ENCODE measurements around the gene RALA.
"Not testable (repeated sequence)": the region's sequence is repeated elsewhere in the genome, so short reads cannot be mapped to it uniquely, and the experiment has no call there.

The RALA gene

DNA sequence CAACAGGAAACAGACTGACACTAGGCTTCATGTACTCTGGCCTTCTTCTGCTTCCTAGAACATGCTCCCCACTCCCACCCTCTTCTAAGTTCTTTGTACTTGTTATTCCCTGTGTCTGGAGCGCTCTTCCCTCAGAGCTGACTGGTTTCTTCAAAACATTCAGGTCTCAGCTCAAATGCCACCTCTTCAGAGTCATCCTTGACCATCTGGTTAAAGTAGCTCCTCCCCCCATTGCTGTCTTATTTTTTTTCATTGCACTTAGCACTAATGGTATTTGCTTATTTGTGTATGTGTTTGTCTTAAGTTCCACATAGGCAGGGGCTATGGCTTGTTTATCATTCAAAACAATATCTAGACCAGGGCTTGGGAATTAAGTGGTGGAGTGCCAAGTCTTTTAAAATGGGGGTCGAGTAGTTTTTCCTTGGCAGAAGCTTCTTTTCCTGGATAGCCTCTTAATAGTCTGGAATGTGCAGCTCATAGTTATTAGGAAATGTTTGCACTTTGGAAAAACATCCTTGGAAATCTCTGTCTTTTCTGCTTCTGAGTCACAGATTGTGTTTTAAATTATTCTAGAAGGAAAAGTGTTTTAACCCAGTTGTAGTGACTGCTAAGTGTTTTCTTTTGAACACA, 60.0 kb downstream of the RALA start:
- DNase-seq (ENCODE audit: low read depth in 2 of 2) = no peak

DNA sequence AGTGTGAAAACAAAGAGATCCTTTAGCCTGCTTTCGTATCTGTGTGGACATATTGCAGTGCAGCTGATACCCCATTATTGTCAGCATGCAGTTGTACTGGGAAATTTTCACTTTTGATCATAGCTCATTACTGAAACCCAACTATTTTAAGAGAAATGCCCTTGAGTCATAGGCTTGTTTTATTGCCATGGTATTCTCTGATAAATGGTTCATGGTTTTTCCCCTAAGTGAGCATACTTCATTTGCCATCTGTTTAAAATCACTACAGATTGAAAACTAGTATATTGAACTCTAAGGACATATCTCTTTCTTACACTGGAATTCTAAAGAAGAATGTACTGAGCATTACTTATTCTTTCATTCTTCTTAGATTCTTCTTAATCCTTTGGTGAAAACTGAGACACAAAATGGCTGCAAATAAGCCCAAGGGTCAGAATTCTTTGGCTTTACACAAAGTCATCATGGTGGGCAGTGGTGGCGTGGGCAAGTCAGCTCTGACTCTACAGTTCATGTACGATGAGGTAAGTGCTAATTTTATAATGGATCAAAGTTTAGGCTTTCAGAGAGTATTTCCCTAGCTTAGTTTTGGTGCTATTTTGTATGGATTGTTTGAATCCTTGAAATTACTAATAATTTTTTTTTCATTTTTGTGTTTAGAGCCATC, 63.0 kb downstream of the RALA start:
- no peak for DNase-seq (ENCODE audit: low read depth in 2 of 2)

DNA sequence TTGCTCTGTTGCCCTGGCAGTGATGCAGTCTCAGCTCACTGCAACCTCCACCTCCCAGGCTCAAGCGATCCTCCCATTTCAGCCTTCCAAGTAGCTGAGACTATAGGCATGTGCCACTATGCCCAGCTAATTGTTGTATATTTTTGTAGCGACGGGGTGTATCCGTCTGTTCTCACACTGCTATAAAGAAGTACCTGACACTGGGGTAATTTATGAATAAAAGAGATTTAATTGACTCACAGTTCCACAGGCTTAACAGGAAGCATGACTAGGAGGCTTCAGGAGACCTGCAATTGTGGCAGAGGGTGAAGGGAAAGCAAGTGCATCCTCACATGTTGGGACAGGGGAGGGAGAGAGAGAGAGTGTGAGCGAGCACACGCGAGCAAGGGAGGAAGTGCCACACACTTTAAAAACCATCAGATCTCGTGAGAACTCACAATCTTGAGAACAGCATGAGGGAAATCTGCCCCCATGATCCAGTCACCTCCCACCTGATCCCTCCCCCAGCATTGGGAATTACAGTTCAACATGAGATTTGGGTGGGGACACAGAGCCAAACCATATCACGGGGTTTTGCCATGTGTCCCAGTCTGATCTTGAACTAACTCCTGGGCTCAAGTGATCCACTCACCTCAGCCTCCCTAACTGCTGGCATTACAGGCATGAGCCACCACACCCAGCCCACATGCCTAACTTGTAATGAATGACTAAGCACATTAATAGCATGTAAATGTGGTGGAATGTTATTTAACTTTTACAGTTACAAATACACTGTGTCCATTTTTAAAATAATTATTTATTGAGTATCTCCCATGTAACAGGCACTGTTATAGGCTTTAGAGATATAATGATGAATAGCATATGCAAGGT, 65.5 kb downstream of the RALA start:
- DNase-seq (ENCODE audit: low read depth in 2 of 2) = no peak

DNA sequence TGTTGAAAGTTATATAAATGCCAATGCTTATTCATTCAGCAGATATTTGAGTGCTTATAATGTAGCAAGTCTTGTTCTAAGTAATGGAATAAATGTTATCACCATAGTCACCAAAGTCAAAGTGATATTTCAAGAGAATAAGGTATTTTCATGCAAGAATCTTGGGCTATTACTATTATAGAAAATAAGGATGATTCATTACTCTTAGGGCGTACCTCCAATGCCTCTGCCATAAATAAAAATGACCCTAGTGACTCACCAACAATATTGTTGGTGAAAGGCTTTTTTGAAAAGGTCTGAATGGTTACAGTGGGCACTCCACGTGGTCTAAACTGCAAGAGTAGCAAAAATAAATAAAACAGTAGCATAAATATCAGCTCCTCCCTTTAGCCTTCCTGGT, 68.4 kb downstream of the RALA start:
- no peak for DNase-seq (ENCODE audit: low read depth in 2 of 2)

DNA sequence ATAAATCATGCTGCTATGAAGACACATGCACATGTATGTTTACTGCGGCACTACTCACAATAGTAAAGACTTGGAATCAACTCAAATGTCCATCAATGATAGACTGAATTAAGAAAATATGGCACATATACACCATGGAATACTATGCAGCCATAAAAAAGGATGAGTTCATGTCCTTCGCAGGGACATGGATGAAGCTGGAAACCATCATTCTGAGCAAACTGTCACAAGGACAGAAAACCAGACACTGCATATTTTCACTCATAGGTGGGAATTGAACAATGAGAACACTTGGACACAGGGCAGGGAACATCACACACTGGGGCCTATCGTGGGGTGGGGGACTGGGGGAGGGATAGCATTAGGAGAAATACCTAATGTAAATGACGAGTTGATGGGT, 69.7 kb downstream of the RALA start:
- DNase-seq (ENCODE audit: low read depth in 2 of 2) = not testable (repeated sequence)

DNA sequence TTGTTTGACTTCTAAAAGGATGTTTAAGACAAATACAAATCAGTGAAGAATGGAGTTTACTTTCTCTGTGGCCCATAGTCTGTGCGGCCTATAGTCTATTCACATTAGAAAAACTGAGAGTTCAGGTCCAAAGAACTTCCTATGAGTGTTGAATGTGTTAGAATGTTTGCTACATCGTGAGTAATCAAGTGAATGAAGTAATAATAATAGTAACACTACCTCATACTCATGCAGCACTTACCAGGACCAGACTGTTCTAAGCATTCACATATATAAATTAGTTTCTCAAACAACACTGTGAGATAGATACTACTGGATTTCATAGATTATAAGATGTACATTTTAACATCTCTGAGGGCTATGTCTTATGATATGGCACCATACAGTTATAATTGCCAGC, 70.4 kb downstream of the RALA start:
- DNase-seq (ENCODE audit: low read depth in 2 of 2) = no peak

DNA sequence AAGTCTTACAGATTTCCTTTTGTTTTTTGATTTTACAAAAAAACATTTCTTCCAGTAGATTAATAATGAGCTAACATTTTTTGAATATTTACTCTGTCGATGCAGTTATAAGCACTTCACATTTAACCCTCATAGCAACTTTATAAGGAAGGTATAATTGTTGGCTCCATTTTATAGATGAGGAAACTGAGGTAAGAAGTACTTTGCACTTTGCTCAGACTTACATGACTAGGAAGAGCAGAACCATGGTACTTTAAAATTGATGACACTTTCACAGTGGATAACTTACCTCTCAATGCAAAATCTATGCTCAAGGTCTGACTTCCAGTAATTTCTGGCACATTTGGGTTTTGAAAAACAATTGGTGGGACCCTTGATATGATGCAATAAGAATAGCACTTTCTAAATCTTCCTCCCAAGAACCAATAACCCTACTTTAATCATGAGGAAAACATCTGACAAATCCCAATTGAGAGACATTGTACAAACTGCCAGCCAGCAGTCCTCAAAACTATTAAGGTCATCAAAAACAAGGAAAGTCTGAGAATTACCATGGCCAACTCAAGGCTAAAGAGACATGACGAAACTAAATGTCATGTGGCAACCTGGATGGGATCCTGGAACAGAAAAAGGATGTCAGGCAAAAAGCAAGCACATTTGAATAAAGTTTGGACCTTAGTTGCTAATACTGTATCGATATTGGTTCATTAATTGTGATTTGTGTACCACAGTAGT, 72.6 kb downstream of the RALA start:
- no peak for DNase-seq (ENCODE audit: low read depth in 2 of 2)

DNA sequence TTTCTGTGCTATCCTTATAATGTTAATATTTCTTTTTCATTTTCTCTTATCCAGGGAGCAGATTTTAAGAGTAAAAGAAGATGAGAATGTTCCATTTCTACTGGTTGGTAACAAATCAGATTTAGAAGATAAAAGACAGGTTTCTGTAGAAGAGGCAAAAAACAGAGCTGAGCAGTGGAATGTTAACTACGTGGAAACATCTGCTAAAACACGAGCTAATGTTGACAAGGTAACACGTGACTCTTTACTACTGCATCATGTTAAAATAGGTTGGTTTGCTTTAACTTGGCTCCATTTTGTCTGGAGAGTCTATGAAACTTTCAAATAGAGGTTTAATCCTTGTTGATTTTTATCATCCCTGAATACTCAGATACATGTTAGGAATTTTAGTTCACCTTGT, 73.3 kb downstream of the RALA start:
- DNase-seq (ENCODE audit: low read depth in 2 of 2) = no peak

DNA sequence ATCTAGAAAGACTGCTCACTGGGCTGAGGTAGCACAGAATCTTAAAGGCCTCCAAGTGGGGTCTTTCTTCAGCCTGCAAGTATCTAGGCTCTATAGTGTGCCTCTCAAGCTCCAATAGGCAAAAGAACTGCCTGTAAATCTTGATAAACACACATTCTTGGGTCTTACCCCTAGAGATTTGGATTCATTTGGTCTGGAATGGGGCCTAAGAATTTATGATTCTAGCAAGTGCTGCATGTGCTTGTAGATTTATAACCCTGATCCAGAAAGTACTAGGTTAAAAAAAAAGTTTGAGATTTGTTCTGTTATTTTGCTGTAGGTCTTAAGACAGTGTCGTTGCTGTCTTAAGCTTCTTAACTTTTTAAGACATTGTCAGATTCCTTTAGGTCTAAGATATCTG, 74.1 kb downstream of the RALA start:
- no peak for DNase-seq (ENCODE audit: low read depth in 2 of 2)

DNA sequence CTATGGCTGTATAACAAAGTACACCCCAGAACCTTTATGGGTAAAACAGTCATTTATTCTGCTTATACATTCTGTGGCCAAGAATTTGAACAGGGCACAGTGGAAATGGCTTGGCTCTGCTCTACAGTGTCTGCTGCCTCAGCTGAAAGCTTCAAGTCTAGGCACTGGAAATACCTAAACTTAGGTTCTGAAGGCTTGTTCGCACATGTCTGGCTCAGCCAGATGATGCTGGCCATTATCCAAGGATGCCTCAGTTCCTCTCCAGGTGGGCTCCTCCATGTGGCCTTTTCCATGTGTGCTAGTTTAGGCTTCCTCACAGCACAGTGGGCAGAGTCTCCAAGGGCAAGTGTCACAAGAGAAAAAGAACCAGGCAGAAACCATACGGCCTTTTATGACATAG, 76.8 kb downstream of the RALA start:
- no peak for DNase-seq (ENCODE audit: low read depth in 2 of 2)

DNA sequence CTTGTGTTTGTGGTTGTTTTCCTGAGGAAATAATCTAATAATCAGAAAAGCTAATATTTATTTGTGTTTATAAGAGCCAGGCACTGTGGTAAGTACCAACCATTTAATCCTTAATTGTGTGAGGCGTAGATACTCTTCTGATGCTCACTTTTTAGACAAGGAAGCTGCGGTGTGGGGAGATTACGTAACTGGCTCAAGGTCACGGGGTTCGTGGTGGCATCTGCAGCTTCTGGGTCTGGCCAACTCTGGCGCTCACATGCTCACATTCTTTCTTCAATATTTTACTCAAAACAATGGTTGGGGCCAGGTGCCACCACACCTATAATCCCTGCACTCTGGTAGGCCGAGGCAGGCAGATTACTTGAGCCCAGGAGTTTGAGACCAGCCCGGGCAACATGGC, 77.6 kb downstream of the RALA start:
- DNase-seq (ENCODE audit: low read depth in 2 of 2) = no peak

DNA sequence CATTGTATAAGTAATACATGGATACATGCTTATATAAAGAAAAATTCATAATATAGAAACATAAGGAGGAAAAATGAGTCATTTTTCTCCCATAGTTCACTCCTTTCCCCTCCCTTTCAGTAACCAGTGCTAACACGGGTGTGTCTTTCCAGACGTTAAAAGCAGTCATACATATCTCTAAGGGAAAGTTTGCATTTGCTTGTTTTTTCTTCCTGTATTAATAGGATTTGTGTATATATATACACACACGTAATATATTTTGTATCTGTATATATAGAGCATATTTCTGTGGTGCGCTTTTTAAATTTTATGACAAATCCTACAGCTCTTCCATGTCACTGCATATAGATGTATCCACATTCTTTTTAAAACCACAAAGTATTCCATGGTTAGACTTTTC, 78.8 kb downstream of the RALA start:
- DNase-seq (ENCODE audit: low read depth in 2 of 2) = no peak

DNA sequence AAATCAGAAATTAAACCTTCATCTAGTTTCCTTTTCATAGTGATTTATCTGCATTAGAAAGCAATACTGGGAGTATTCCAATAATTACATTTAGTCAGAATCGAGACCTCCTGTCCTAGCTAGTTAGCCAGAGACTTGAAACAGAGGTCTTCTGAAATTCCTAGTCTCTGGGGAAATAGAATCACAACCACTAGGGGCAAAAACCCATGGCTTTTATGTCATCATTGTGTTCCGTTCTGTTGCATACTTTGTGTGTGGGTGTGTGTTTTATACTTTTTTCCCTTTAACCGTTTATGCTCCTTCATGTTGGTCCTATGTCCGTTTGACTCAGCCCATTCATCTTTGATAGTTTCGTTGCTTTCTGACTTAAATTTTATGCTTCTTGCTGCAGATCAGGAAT, 79.8 kb downstream of the RALA start:
- no peak for DNase-seq (ENCODE audit: low read depth in 2 of 2)

DNA sequence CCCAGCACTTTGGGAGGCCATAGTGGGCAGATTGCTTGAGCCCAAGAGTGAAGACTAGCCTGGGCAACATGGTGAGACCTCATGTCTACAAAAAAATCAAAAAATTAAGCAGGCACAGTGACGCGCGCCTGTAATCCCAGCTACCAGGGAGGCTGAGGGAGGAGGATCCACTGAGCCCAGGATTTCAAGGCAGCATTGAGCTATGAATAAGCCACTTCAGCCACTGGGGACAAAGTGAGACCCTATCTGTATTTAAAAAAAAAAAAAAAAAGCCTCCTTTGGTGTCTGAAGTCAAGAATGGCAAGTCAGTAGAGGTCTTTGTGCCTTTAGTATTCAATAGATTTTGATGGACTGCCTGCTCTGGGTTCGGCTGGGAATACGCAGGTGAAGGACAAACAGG, 85.7 kb downstream of the RALA start:
- DNase-seq (ENCODE audit: low read depth in 2 of 2) = no peak

DNA sequence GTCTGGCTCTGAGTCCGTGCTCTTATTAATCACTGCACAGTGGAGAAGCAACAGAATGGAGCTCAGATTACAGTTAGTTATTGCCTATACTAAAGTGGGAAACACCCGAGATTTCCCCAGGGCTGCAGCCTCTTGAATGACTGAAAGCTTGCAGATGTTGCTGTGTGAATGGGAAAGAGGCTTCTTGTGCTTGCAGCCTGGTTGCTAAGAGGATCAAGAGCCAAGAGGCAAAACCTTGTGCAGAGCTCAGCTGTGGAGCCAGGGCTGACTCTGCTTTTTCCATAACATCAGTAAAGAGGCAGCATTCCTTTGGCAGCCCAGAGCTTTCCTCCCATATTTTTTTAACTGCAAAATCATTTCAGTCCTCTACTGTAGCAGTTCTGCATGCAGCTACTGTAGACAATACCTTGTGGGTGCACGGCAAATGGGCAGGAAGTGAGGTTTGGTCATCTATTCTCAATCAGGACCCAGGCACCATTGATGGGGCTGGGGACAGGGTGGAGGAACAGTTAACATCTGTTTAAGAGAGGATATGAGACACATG, 86.5 kb downstream of the RALA start:
- no peak for DNase-seq (ENCODE audit: low read depth in 2 of 2)

DNA sequence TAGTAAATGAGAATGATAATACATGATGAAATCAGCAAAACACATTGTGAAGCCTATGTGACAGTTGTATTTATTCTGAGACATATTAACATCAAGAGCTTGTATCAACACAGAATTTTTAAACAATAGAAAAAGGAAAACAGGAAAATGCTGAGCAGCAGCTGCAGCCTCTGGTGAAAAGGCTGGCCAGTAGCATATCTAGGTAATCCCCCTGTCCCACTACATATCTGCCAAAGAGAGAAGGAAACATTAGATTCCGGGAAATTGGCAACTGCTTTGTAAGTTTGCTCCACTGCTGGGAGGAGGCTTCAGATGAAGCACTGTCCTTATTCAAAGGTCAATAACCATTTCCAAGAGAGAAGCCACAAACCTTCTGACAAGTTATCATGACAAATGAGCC, 89.4 kb downstream of the RALA start:
- no peak for DNase-seq (ENCODE audit: low read depth in 2 of 2)

DNA sequence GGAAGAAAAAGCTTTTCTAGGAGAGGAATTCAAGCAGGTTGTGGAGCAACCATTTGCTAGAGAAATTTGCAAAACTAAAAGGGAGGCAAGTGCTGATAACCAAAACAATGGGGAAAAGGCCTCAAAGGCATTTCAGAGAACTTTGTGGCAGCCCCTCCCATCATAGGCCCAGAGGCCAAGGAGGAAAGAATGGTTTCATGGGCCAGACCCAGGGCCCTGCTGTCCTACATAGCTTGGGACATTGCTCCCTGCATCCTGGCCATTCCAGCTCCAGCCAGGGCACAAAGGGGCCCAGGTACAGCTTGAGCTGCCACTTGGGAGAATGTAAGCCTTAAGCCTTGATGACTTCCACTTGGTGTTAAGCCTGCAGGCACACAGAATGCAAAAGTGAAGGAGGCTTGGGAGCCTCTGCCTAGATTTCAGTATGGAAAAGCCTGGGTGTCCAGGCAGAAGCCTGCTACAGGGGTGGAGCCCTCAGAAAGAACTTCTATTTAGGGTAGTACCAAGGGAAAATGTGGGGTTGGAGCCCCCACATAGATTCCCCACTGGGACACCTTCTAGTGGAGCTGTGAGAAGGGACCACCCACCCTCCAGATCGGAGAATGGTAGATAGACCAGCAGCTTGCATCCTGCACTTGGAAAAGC, 91.2 kb downstream of the RALA start:
- no peak for DNase-seq (ENCODE audit: low read depth in 2 of 2)

DNA sequence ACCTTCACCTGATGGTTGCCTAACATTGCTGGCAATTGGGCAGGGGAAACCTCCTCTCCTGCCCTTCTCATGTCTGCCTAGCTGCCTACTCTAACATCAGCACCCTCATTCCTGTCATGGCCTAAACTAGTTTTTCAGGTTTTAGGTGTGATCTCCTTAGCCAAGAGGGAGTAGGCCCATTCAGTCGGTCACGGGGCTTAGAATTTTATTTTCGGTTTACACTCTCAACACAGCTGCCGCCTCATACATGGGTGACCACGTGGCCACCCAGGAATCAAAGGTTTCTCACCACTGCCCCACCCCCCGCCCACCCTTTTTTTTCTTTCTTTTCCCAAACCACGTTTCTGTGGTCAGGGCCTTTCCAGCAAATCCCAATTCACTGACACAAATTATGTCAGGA, 97.2 kb downstream of the RALA start:
- DNase-seq (ENCODE audit: low read depth in 2 of 2) = no peak

DNA sequence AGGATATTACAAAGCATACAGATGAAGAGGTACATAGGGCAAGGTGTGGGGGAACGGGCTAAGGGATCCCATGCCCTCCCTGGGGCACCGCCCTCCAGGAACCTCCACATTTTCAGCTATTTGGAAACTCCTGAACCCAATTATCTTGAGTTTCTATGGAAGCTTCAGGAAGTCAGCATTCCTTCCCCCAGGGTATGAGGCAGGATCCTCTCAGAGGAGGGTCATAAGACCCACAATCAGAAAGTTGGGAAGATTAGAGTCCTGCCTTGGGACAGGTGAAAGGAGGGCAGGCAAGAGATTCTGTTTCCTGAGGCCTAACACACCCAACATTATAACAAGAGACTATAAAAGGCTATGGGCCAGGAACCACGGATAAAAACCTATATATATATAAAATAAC, 98.0 kb downstream of the RALA start:
- no peak for DNase-seq (ENCODE audit: low read depth in 2 of 2)

DNA sequence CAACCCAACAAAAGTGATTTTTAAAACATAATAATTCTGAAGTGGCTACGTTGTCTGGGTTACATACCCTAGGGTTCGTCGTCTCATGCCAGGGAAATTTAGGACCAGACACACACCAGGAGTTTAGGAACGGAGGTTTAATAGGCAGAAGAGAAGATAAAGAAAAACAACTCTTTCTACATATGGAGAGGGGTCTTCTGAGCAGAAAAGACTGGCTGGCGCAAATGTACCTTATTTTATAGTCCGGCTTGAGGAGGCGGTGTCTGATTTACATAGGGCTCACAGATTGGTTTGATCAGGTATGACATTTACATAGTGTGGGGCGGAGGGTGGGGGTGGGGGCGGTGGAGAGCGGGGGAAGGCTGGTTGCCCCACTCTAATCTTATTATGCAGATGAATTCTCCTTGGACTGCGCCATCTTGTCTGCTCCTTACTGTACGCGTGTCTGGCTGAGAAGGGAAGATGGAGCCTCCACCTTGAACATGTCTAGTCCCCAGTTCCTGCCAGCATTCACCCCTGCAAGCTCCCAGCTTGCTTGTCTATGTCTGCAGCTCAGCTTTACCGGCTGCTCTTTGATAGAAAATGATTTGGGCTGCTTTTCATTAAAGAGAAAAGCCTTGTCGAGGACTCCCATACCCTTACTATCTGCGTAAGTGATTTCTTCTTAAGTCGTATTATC, 98.7 kb downstream of the RALA start:
- no peak for DNase-seq (ENCODE audit: low read depth in 2 of 2)

Data from stimulated activated CD8-positive, alpha-beta memory T cell treated with anti-CD3 and anti-CD28 coated beads, Interleukin-2, amount 100 ng/mL, for 48 hours (primary cell).